KMS-11 (cell line): ENCODE results near the gene HIPK4.
"Not testable (repeated sequence)": the region's sequence is repeated elsewhere in the genome, so short reads cannot be mapped to it uniquely, and the experiment has no call there.

Source experiments
- H2AFZ ChIP-seq: fragments of 200-600 bp; sonication (generic); 2 replicates; pipeline ENCODE4 v1.6.1; 2016; ENCODE audit warnings: antibody characterized with exemption, mixed run types, low read depth
- H3K27ac ChIP-seq: fragments of 200-600 bp; sonication (generic); 2 replicates; pipeline ENCODE4 v1.6.1; 2016; ENCODE audit warnings: mild to moderate bottlenecking, mixed run types
- H3K27me3 ChIP-seq: fragments of 200-600 bp; sonication (generic); 2 replicates; pipeline ENCODE4 v1.6.1; 2017; ENCODE audit warnings: mild to moderate bottlenecking, low read depth, mixed run types, moderate library complexity; ENCODE audit not compliant: insufficient read depth
- H3K36me3 ChIP-seq: fragments of 200-600 bp; sonication (generic); 2 replicates; pipeline ENCODE4 v1.6.1; 2017; ENCODE audit warnings: mild to moderate bottlenecking, mixed run types; ENCODE audit not compliant: insufficient read depth
- H3K4me1 ChIP-seq: fragments of 200-600 bp; sonication (generic); 2 replicates; pipeline ENCODE4 v1.6.1; 2016; ENCODE audit warnings: mild to moderate bottlenecking, low read depth, mixed run types; ENCODE audit not compliant: poor library complexity, severe bottlenecking
- H3K4me2 ChIP-seq: fragments of 200-600 bp; sonication (generic); 2 replicates; pipeline ENCODE4 v1.7.0; 2016; ENCODE audit warnings: mild to moderate bottlenecking, mixed run types
- H3K4me3 ChIP-seq: fragments of 200-600 bp; sonication (generic); IDR thresholded peaks from 2 replicates; pipeline ENCODE4 v1.6.1; 2017; ENCODE audit warnings: low read depth, low read length, mixed read lengths; ENCODE audit not compliant: insufficient read depth
- H3K79me2 ChIP-seq: fragments of 200-600 bp; sonication (generic); 2 replicates; pipeline ENCODE4 v1.6.1; 2016; ENCODE audit warnings: low read depth, mixed run types; ENCODE audit not compliant: insufficient read depth
- H3K9ac ChIP-seq: fragments of 200-600 bp; sonication (generic); 2 replicates; pipeline ENCODE4 v1.6.1; 2016; ENCODE audit warnings: mild to moderate bottlenecking, mixed run types
- H4K20me1 ChIP-seq: fragments of 200-600 bp; sonication (generic); 2 replicates; pipeline ENCODE4 v1.6.1; 2016; ENCODE audit warnings: mild to moderate bottlenecking, mixed run types; ENCODE audit not compliant: insufficient read depth
- TF ChIP-seq, protein P1 (sequence below): fragments of 200-600 bp; sonication (generic); conservative IDR thresholded peaks from 2 replicates; pipeline ENCODE4 v1.6.1; 2017; ENCODE audit warnings: low read depth, mild to moderate bottlenecking, antibody characterized with exemption, low read length, moderate library complexity, mixed read lengths

HIPK4 gene

DNA sequence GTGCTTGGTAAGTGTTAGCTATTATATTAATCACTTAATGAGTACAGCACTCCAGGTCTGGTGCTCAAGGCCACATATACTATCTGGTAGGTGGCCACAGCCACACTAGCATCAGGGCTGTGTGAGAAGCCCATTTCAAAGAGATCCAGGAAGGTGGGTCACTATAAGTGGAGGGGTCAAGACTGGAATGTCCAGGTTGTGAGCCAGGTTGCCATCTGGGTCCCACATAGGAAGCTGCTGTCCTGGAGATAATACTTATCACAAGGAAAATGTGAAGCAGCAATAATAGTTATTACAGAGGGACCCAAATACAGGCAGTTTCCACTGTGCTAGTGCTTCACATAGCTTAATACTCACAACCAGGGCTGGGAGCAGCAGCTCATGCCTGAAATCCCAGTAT lies 54.9 kb downstream of the HIPK4 start:
- H3K4me3 ChIP-seq: no peak overlapping the region
- no peak overlapping the region for H2AFZ ChIP-seq
- H3K4me2 ChIP-seq: no peak overlapping the region
- peaks cover 6% of the 10 kb centered on the region; the same call in 1 of the 2 replicates for H3K36me3 ChIP-seq
- peaks cover 3% of the 10 kb centered on the region for H3K4me1 ChIP-seq
- no peaks in the 10 kb centered on the region for H4K20me1 ChIP-seq
- no peaks in the 10 kb centered on the region for H3K27me3 ChIP-seq
- TF ChIP-seq, protein P1, sequence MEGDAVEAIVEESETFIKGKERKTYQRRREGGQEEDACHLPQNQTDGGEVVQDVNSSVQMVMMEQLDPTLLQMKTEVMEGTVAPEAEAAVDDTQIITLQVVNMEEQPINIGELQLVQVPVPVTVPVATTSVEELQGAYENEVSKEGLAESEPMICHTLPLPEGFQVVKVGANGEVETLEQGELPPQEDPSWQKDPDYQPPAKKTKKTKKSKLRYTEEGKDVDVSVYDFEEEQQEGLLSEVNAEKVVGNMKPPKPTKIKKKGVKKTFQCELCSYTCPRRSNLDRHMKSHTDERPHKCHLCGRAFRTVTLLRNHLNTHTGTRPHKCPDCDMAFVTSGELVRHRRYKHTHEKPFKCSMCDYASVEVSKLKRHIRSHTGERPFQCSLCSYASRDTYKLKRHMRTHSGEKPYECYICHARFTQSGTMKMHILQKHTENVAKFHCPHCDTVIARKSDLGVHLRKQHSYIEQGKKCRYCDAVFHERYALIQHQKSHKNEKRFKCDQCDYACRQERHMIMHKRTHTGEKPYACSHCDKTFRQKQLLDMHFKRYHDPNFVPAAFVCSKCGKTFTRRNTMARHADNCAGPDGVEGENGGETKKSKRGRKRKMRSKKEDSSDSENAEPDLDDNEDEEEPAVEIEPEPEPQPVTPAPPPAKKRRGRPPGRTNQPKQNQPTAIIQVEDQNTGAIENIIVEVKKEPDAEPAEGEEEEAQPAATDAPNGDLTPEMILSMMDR: no peak
- H3K79me2 ChIP-seq: no peaks in the 10 kb centered on the region
- no peak overlapping the region for H3K27ac ChIP-seq
- H3K9ac ChIP-seq: no peak overlapping the region

DNA sequence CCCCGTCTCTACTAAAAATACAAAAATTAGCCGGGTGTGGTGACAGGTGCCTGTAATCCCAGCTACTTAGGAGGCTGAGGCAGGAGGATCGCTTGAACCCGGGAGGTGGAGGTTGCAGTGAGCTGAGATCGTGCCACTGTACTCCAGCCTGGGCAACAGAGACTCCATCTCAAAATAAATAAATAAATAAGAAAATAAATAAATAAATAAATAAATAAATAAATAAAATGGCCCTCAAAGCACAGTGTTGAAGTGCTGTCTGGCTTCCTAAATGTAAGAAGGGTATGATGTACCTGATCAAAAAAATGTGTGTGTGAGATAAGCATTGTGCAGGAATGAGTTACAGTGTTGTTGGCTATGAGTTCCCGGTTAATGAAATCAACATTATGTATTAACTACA lies 56.9 kb downstream of the HIPK4 start:
- not testable (repeated sequence) for H3K4me2 ChIP-seq, H2AFZ ChIP-seq, H3K36me3 ChIP-seq, H3K27ac ChIP-seq, H3K4me1 ChIP-seq, H3K27me3 ChIP-seq, H3K9ac ChIP-seq, H3K4me3 ChIP-seq, H4K20me1 ChIP-seq, H3K79me2 ChIP-seq

DNA sequence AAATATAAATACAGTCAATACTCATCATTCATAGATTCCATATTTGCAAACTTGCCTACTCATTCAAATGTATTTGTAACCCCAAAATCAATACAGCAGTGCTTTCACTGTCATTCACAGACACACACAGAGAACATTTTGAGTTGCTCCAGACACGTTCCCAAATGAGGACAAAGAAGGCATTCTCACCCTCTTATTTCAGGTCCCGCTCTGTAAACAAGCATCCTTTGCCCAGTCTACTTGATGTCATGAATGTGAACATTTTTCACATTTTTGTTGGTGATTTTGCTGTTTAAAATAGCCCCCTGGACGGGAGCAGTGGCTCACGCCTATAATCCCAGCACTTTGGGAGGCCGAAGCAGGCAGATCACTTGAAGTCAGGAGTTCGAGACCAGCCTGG lies 57.3 kb downstream of the HIPK4 start:
- H2AFZ ChIP-seq: no peak overlapping the region
- H3K4me3 ChIP-seq: no peak overlapping the region
- H3K4me1 ChIP-seq: peaks cover 3% of the 10 kb centered on the region
- no peaks in the 10 kb centered on the region for H3K79me2 ChIP-seq
- no peak overlapping the region for H3K4me2 ChIP-seq
- H3K27ac ChIP-seq: no peak overlapping the region
- peaks cover 6% of the 10 kb centered on the region; the same call in 1 of the 2 replicates for H3K36me3 ChIP-seq
- no peaks in the 10 kb centered on the region for H3K27me3 ChIP-seq
- no peaks in the 10 kb centered on the region for H4K20me1 ChIP-seq
- TF ChIP-seq, protein P1: no peak
- no peak overlapping the region for H3K9ac ChIP-seq

DNA sequence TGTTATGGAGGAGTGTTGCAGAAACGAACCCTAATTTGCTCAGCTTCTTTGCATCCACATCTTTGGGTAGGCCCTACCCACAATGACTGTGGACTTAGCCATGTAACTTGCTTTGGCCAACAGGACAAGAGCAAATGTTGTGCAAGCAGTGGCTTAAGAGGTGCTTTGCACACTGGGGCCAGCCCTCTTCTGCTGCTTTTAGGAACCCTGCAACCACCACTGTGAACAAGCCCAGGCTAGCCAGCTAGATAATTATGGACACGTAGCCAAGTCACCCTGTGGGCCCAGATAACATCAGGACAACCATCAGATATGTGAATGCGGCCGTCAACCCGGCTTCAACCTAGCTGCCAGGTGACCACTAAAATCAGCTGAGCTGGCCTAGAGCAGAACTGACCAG lies 58.9 kb downstream of the HIPK4 start:
- Histone ChIP-seq H3K27me3 (no peaks in the 10 kb centered on the region), H3K36me3 (peaks cover 6% of the 10 kb centered on the region; the same call in 1 of the 2 replicates), H3K4me2 (no peak overlapping the region), H3K79me2 (no peaks in the 10 kb centered on the region), H3K4me1 (peaks cover 3% of the 10 kb centered on the region), H4K20me1 (no peaks in the 10 kb centered on the region), H3K9ac (no peak overlapping the region), H2AFZ (no peak overlapping the region), H3K4me3 (no peak overlapping the region), H3K27ac (no peak overlapping the region)
- TF ChIP-seq, protein P1: no peak
